OCI-LY1 (cell line): ENCODE results near the gene KIAA1549.

Source experiments
- EZH2 ChIP-seq: fragments of 200-600 bp; sonication (generic), shearing (Covaris generic); IDR thresholded peaks from 2 replicates; pipeline ENCODE4 v1.8.0; 2017; ENCODE audit warnings: borderline replicate concordance, mixed run types, mild to moderate bottlenecking, antibody characterized with exemption, low read length, moderate library complexity, mixed read lengths
- TF ChIP-seq, protein P1 (sequence below): fragments of 200-600 bp; sonication (generic), shearing (Covaris generic); IDR thresholded peaks from 2 replicates; pipeline ENCODE4 v1.5.1; 2017; ENCODE audit warnings: mild to moderate bottlenecking, antibody characterized with exemption, low read length, moderate library complexity, mixed read lengths

DNA sequence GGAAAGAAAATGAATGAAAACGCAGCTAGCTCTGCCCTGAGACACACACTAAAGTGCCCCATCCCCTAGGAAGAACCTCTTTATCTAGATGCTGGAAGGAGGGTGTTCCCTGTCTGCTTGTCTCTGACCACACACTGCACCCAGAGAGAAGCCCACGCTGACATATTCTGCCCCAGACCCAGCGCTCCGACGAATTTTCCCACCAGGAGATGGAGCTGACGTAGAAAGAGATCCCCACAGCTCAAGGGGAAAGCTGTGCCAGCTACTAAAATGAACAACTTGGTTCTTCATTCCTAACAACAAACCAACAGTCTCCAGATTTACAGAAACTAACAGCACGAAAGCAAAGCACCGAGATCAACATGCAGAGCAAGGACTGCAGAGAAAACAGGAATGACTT, 73.3 kb downstream of the KIAA1549 start:
- TF ChIP-seq, protein P1, sequence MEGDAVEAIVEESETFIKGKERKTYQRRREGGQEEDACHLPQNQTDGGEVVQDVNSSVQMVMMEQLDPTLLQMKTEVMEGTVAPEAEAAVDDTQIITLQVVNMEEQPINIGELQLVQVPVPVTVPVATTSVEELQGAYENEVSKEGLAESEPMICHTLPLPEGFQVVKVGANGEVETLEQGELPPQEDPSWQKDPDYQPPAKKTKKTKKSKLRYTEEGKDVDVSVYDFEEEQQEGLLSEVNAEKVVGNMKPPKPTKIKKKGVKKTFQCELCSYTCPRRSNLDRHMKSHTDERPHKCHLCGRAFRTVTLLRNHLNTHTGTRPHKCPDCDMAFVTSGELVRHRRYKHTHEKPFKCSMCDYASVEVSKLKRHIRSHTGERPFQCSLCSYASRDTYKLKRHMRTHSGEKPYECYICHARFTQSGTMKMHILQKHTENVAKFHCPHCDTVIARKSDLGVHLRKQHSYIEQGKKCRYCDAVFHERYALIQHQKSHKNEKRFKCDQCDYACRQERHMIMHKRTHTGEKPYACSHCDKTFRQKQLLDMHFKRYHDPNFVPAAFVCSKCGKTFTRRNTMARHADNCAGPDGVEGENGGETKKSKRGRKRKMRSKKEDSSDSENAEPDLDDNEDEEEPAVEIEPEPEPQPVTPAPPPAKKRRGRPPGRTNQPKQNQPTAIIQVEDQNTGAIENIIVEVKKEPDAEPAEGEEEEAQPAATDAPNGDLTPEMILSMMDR, result no peak
- no peak for TF ChIP-seq EZH2
